ENCODE measurements around the gene RAI1. TPM values are rescaled to one million over a fixed set of nuclear protein-coding genes. Genes with fewer than 3 reads are reported as not detected.

The RAI1 gene
- total RNA-seq, 4 donors from 2014 or later = 17.0 to 36.3 (median 22.3) TPM

DNA sequence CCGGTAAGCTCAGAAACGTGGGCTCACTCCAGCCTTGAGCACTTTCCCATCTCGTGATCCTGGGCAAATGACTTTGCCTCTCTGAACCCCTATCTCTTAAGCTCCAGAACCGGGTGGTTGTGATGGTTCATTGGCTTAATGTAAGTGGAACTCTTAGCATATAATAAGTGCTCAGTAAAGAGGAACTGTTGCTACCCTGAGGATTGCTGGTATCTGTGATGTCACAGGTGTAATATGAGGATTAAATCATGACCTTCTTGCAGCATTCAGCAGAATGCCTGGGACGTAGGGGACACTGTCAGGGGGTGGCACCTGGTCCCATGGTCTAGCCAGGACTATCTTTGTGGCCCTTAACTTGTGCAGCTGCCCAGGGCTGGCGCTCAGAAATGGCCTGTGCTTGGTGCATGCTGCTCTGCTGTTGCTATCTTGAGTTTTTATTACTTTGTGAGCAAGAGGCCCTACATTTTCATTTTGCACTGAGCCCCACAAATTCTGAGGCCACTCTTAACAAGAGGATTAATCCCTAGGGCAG lies 86.7 kb downstream of the RAI1 start:
- intact Hi-C loops (cut with DNase I) = no loop called here
- Histone ChIP-seq H3K4me3 (no peak overlapping the region), H3K36me3 (peaks cover 0 to 5% (median 0%) of the 10 kb centered on the region in 3 donors), H3K27ac (no peak overlapping the region), H3K4me1 (peaks cover 18 to 75% (median 37%) of the 10 kb centered on the region in 3 donors), H3K9me3 (no peaks in the 10 kb centered on the region), H3K27me3 (no peaks in the 10 kb centered on the region)
- TF ChIP-seq, protein P1, sequence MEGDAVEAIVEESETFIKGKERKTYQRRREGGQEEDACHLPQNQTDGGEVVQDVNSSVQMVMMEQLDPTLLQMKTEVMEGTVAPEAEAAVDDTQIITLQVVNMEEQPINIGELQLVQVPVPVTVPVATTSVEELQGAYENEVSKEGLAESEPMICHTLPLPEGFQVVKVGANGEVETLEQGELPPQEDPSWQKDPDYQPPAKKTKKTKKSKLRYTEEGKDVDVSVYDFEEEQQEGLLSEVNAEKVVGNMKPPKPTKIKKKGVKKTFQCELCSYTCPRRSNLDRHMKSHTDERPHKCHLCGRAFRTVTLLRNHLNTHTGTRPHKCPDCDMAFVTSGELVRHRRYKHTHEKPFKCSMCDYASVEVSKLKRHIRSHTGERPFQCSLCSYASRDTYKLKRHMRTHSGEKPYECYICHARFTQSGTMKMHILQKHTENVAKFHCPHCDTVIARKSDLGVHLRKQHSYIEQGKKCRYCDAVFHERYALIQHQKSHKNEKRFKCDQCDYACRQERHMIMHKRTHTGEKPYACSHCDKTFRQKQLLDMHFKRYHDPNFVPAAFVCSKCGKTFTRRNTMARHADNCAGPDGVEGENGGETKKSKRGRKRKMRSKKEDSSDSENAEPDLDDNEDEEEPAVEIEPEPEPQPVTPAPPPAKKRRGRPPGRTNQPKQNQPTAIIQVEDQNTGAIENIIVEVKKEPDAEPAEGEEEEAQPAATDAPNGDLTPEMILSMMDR (IDR thresholded peaks at IDR 0.05) = no peak
- TF ChIP-seq POLR2A (IDR thresholded peaks at IDR 0.05) = no peak
- 83 to 89% methylated on average over 5 of the region's 6 CpGs for WGBS, 2 donors
- DNase-seq = no peak

DNA sequence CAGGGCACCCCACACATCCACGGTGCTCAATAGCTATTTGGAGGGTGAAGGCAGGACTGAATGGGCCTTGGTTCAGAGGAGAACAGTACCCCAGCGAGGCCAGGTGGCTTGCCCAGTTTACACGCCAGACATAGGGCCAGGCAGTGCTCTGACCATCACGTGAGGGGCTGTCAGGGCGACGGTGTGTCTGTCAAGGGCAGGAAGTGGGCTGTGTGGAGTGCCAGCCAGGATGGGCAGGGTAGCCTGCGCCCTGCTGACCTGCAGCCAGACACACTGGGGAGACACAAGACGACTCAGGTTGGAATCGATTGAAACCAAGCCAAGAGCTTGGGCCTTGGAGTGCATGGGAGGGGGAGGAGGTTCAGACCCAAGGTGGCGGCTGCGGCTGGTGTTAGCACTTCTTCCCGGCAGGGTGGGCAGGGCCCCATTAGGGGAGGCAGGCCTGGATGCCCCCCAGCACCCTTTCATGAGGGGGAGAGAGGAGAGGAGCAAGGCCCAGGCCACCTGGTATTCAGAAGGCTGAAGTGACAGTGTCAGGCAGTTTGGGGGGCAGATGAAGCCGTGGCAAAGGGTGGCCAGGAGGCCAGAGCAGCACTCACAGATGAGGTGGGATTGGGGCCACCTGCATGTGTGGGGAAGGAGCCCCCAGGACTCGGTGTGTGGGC lies 87.3 kb downstream of the RAI1 start:
- H3K9me3 ChIP-seq = no peaks in the 10 kb centered on the region
- H3K36me3 ChIP-seq = no peaks in the 10 kb centered on the region
- H3K4me1 ChIP-seq = peaks cover 18 to 77% (median 37%) of the 10 kb centered on the region in 3 donors
- WGBS, 2 donors = 62 to 76% methylated on average over 5 to 12 of the region's 14 CpGs
- DNase-seq = no peak
- TF ChIP-seq POLR2A (IDR thresholded peaks at IDR 0.05) = no peak
- TF ChIP-seq, protein P1 (IDR thresholded peaks at IDR 0.05) = no peak
- peak overlapping the region in 1 of 4 donors; percentile 61 for H3K27ac ChIP-seq
- intact Hi-C loops (cut with DNase I) = no loop called here
- no peaks in the 10 kb centered on the region for H3K27me3 ChIP-seq
- no peak overlapping the region for H3K4me3 ChIP-seq

DNA sequence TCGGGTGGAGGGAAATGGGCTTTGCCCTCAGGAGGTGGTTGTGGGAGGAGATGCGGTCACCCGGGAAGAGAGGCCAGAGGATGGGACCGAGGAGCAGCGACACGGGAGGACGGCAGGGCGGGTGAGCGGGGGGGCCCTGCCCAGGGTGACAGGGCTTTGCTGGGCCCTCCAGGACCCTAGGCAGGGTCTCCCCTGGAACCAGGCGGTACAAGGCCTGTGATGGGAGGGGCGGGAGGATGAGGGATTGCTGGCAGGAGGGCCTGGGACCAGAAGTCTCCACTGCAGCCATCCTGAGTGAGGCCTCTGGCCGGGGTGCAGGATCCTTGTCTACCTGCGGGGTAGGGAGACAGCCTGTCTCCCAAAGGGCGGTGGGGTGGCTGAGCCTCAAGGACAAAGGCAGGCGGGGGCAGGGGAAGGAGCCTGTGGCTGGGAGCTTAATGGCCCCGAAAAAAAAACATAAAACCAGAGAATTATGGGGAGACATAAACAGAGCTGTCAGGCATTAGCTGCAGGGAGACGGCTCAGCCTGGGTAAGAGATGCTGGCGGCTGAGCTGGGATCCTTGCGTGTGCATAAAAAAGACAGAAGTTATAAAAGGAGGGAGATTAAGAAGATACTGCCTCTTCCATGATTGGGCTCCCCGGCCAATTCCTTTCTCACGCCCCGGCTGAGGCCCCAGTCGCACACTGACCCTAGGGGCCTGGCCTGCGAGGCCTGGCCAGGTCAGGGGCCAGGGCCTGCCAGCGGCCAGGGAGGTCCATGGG lies 88.8 kb downstream of the RAI1 start:
- H3K27me3 ChIP-seq = no peaks in the 10 kb centered on the region
- intact Hi-C loops (cut with DNase I) = loop anchor here (10.0 kb wide), 1 partner anchor 85 kb away; the partner anchor contains the start of gene RAI1
- H3K9me3 ChIP-seq = no peaks in the 10 kb centered on the region
- H3K4me3 ChIP-seq = no peak overlapping the region
- H3K36me3 ChIP-seq = no peaks in the 10 kb centered on the region
- TF ChIP-seq, protein P1 (IDR thresholded peaks at IDR 0.05) = no peak
- no peak for TF ChIP-seq POLR2A (IDR thresholded peaks at IDR 0.05)
- peaks cover 18 to 89% (median 44%) of the 10 kb centered on the region in 3 donors for H3K4me1 ChIP-seq
- 80% methylated on average over 11 to 13 of the region's 25 CpGs for WGBS, 2 donors
- no peak for DNase-seq
- peak overlapping the region; percentile 29 to 69 (median 50) for H3K27ac ChIP-seq

DNA sequence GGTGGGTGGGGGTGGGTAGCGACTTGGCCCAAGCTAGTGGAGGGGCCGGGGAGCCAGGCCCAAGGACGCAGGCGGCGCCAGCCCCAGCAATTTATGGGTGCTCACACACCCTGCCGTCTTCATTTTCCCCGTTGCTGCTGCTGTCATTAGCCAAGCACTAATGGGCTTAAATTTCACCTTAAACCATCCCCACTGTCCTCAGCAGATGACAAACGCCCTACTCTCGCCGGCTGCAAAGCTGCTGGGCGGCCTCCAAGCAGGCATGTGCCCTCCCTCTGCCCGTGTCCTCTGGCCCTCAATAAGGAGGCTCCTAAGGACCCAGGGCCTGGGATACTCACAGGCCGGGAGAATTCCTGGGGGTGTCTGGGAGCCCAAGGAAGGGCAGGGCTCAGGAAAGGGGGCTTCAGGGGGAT lies 89.4 kb downstream of the RAI1 start:
- 67 to 92% methylated on average over 6 to 7 of the region's 13 CpGs for WGBS, 2 donors
- H3K4me1 ChIP-seq = peaks cover 16 to 83% (median 38%) of the 10 kb centered on the region in 3 donors

More for the DNA sequence above, 89.4 kb downstream of the RAI1 start:
- no peaks in the 10 kb centered on the region for H3K36me3 ChIP-seq
- H3K4me3 ChIP-seq = no peak overlapping the region
- no peaks in the 10 kb centered on the region for H3K9me3 ChIP-seq
- TF ChIP-seq POLR2A (IDR thresholded peaks at IDR 0.05) = no peak
- TF ChIP-seq, protein P1 (IDR thresholded peaks at IDR 0.05) = no peak
- H3K27me3 ChIP-seq = no peaks in the 10 kb centered on the region
- no peak for DNase-seq
- peak overlapping the region; percentile 29 to 69 (median 50) for H3K27ac ChIP-seq
- intact Hi-C loops (cut with DNase I) = loop anchor here (10.0 kb wide), 1 partner anchor 86 kb away; the partner anchor contains the start of gene RAI1

Measured in esophagus squamous epithelium (tissue), 5 donors.